OCI-LY3 (cell line): Measurements from ENCODE around the gene AP1S3.
"Not testable (repeated sequence)": the region's sequence is repeated elsewhere in the genome, so short reads cannot be mapped to it uniquely, and the experiment has no call there.

Experiments
- H2AFZ ChIP-seq: fragments of 200-600, 300-600 bp; shearing (Covaris generic); 2 replicates; pipeline ENCODE4 v1.6.0; 2014; ENCODE audit warnings: antibody characterized with exemption, low read depth, low read length
- H3K27ac ChIP-seq: fragments of 200-600, 300-600 bp; sonication (generic); 2 replicates; pipeline ENCODE4 v1.5.1; 2014; ENCODE audit warnings: mild to moderate bottlenecking, low read length, moderate library complexity, mixed read lengths
- H3K27me3 ChIP-seq: fragments of 200-600, 300-600 bp; sonication (generic); 2 replicates; pipeline ENCODE4 v1.6.1; 2014; ENCODE audit warnings: low read depth, low read length, mixed read lengths
- H3K36me3 ChIP-seq: fragments of 200-600, 300-600 bp; sonication (generic); replicated peaks from 2 replicates; pipeline ENCODE3; 2014; ENCODE audit warnings: low read depth, low read length, mixed read lengths
- H3K4me1 ChIP-seq: fragments of 300-600, 200-600 bp; sonication (generic); 2 replicates; pipeline ENCODE4 v1.6.1; 2014; ENCODE audit warnings: low read length, mixed read lengths
- H3K4me2 ChIP-seq: fragments of 200-600, 300-600 bp; sonication (generic); 2 replicates; pipeline ENCODE4 v1.6.1; 2014; ENCODE audit warnings: low read length, mixed read lengths
- H3K4me3 ChIP-seq: fragments of 300-600, 200-600 bp; sonication (generic); 2 replicates; pipeline ENCODE4 v1.5.1; 2014; ENCODE audit warnings: antibody characterized with exemption, mild to moderate bottlenecking, low read length, moderate library complexity
- H3K79me2 ChIP-seq: fragments of 300-600, 200-600 bp; shearing (Covaris generic); 2 replicates; pipeline ENCODE4 v1.6.1; 2014; ENCODE audit warnings: mild to moderate bottlenecking, low read length, mixed read lengths
- H3K9ac ChIP-seq: fragments of 300-600, 200-600 bp; shearing (Covaris generic); 2 replicates; pipeline ENCODE4 v1.6.0; 2014; ENCODE audit warnings: mild to moderate bottlenecking, low read length, moderate library complexity
- H3K9me3 ChIP-seq: fragments of 200-600, 300-600 bp; shearing (Covaris generic); 2 replicates; pipeline ENCODE4 v1.6.1; 2014; ENCODE audit warnings: low read length, mixed read lengths; ENCODE audit not compliant: insufficient read depth
- H4K20me1 ChIP-seq: fragments of 200-600, 300-600 bp; sonication (generic); 2 replicates; pipeline ENCODE4 v1.6.1; 2016; ENCODE audit warnings: low read length, mixed read lengths; ENCODE audit not compliant: insufficient read depth
- EZH2phosphoT487 ChIP-seq: fragments of 200-600 bp; shearing (Covaris generic); IDR thresholded peaks from 2 replicates; pipeline ENCODE4 v1.6.1; 2018; ENCODE audit warnings: antibody characterized with exemption, mixed run types, low read depth
- TF ChIP-seq, protein P1 (sequence below): fragments of 200-600, 300-600 bp; sonication (generic); IDR thresholded peaks from 2 replicates; pipeline ENCODE4 v1.5.1; 2014; ENCODE audit warnings: antibody characterized with exemption, low read length, low read depth

Gene AP1S3

DNA sequence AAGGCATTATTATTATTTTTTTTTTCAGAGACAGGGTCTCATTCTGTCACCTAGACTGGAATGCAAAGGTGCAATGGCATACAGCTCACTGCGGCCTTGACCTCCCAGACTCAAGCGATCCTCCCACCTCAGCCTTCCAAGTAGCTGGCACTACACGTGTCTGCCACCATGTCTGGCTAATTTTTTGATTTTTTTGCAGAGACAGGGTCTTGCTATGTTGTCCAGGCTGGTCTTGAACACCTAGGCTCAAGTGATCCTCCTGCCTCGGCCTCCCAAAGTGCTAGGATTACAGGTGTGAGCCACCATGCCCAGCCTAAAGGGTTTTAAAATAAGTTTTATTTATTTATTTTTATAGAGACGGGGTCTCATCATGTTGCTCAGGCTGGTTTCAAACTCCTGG, 45.3 kb upstream of the AP1S3 start:
- H3K79me2 ChIP-seq = no peaks in the 10 kb centered on the region
- no peak overlapping the region for H3K4me3 ChIP-seq
- H3K9me3 ChIP-seq = no peaks in the 10 kb centered on the region
- H3K27ac ChIP-seq = no peak overlapping the region
- TF ChIP-seq, protein P1, sequence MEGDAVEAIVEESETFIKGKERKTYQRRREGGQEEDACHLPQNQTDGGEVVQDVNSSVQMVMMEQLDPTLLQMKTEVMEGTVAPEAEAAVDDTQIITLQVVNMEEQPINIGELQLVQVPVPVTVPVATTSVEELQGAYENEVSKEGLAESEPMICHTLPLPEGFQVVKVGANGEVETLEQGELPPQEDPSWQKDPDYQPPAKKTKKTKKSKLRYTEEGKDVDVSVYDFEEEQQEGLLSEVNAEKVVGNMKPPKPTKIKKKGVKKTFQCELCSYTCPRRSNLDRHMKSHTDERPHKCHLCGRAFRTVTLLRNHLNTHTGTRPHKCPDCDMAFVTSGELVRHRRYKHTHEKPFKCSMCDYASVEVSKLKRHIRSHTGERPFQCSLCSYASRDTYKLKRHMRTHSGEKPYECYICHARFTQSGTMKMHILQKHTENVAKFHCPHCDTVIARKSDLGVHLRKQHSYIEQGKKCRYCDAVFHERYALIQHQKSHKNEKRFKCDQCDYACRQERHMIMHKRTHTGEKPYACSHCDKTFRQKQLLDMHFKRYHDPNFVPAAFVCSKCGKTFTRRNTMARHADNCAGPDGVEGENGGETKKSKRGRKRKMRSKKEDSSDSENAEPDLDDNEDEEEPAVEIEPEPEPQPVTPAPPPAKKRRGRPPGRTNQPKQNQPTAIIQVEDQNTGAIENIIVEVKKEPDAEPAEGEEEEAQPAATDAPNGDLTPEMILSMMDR = no peak
- no peak for TF ChIP-seq EZH2phosphoT487
- peaks cover 29% of the 10 kb centered on the region for H3K36me3 ChIP-seq
- 0 out of 2 replicates have a peak, but pooled peaks cover 2% of the 10 kb centered on the region for H4K20me1 ChIP-seq
- no peak overlapping the region for H3K9ac ChIP-seq
- no peak overlapping the region for H2AFZ ChIP-seq
- no peak overlapping the region for H3K4me2 ChIP-seq
- H3K27me3 ChIP-seq = no peaks in the 10 kb centered on the region
- H3K4me1 ChIP-seq = peaks cover 48% of the 10 kb centered on the region

DNA sequence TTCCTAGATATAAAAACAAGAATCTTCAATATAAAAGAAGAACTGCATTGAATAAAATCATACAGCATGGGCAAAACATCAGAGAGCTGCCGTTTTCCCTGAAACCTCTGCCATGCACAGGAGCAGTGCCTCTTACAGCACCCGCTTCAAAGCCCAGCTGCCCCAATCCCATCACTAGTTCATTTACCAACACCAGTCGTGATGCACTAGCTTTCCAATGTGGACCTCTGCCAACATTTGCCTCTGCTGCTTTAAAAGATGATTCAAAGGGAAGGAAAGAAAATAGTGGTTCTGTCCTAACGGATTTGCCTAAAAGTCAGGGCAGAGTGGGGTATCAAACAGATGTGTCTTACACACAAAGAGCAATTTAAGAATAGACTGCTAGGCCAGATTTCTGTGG, 43.4 kb upstream of the AP1S3 start:
- Histone ChIP-seq H3K4me3 (no peak overlapping the region), H3K9me3 (no peaks in the 10 kb centered on the region), H4K20me1 (0 out of 2 replicates have a peak, but pooled peaks cover 3% of the 10 kb centered on the region), H3K27me3 (no peaks in the 10 kb centered on the region), H3K27ac (no peak overlapping the region), H2AFZ (no peak overlapping the region), H3K4me1 (peaks cover 43% of the 10 kb centered on the region), H3K36me3 (peaks cover 38% of the 10 kb centered on the region), H3K4me2 (no peak overlapping the region), H3K79me2 (no peaks in the 10 kb centered on the region), H3K9ac (no peak overlapping the region)
- TF ChIP-seq EZH2phosphoT487 = no peak
- TF ChIP-seq, protein P1 = no peak

DNA sequence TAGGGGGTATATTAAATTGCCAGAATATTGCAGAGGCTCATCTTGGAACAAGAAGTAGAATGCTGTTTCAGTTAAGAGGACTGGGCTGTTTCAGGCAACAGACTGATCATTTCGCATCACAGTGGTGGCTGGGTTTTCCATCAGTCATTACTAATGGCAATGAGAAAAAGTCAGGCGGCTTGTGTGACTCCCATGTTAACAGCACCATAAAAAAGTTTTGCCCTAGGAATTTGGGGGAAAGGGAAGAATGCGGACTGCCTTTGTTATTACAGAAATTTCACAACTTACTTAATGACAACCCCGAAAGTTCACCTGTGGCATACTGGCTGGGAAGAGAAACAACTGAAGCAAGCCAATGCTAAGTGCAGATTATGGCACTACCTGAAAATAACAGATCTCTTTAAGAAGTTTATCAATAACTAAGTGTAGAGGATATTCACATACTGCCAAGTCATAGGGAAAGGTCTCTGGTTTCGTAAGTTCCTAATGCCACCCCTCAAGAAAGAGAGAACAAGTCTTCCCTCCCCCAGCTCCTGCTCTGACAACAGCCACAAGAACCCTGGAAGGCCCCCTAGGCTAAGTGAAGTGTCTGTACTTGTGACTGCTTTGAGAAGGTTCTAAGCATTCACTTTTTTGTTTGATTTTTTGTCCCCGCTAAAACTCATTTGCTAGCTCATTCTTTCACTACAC, 40.5 kb upstream of the AP1S3 start:
- no peak for TF ChIP-seq EZH2phosphoT487
- TF ChIP-seq, protein P1 = no peak
- H3K9ac ChIP-seq = no peak overlapping the region
- H3K4me3 ChIP-seq = no peak overlapping the region
- H3K27ac ChIP-seq = no peak overlapping the region
- no peaks in the 10 kb centered on the region for H3K79me2 ChIP-seq
- H4K20me1 ChIP-seq = 0 out of 2 replicates have a peak, but pooled peaks cover 3% of the 10 kb centered on the region
- peaks cover 37% of the 10 kb centered on the region for H3K36me3 ChIP-seq
- H3K9me3 ChIP-seq = no peaks in the 10 kb centered on the region
- H3K4me1 ChIP-seq = peaks cover 25% of the 10 kb centered on the region
- H3K4me2 ChIP-seq = peak overlapping the region; percentile 21
- no peaks in the 10 kb centered on the region for H3K27me3 ChIP-seq
- no peak overlapping the region for H2AFZ ChIP-seq

DNA sequence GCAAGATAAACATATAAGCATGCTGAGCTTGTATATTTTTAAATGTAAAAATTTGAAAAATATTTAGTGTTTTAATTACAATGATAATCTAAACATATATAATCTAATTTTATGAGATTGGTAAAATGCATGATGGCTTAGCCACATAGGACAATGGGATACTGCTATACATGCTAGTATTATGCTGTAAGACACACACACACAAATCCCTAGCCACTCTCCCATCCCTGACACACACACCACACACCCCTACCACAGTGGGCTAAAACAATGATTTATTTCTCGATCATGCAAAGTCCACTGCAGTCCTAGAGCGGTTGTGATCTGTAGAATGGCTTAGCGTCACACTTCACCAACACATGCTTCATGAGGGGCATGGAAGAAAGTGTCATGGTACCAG, 36.3 kb upstream of the AP1S3 start:
- Histone ChIP-seq H3K9ac (no peak overlapping the region), H3K79me2 (no peaks in the 10 kb centered on the region), H3K36me3 (peaks cover 20% of the 10 kb centered on the region), H3K4me2 (no peak overlapping the region), H3K4me1 (peaks cover 14% of the 10 kb centered on the region), H3K27ac (no peak overlapping the region), H3K4me3 (no peak overlapping the region), H3K27me3 (no peaks in the 10 kb centered on the region), H3K9me3 (no peaks in the 10 kb centered on the region), H4K20me1 (0 out of 2 replicates have a peak, but pooled peaks cover 3% of the 10 kb centered on the region), H2AFZ (no peak overlapping the region)
- TF ChIP-seq, protein P1 = no peak
- TF ChIP-seq EZH2phosphoT487 = no peak

DNA sequence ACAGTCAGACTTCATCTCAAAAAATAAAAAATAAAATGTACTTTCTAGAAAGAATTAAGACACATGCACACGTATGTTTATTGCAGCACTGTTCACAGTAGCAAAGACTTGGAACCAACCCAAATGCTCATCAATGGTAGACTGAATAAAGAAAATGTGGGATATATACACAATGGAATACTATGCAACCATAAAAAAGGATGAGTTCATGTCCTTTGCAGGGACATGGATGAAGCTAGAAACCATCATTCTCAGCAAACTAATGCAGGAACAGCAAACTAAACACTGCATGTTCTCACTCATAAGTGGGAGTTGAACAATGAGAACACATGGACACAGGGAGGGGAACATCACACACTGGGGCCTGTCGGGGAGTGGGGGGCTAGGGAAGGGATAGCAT, 35.4 kb upstream of the AP1S3 start:
- not testable (repeated sequence) for H3K4me2 ChIP-seq, H3K79me2 ChIP-seq, H3K9me3 ChIP-seq, H3K27me3 ChIP-seq, H3K27ac ChIP-seq, H2AFZ ChIP-seq, H3K9ac ChIP-seq, H3K4me1 ChIP-seq, H3K4me3 ChIP-seq, H4K20me1 ChIP-seq
- peaks cover 13% of the 10 kb centered on the region for H3K36me3 ChIP-seq

DNA sequence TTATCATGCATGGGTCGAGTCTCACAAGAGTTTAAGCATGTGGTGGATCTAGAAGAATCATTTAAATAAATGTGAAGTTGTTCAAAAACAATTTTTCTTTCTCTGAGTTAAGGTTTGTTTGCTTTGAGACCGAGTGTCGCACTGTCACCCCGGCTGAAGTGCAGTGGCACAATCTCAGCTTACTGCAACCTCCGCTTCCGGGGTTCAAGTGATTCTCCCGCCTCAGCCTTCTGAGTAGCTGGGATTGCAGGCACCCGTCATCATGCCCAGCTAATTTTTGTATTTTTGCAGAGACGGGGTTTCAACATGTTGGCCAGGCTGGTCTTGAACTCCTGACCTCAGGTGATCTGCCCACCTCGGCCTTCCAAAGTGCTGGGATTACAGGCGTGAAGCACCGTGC, 34.3 kb upstream of the AP1S3 start:
- H3K4me3 ChIP-seq, H3K9ac ChIP-seq, H3K27ac ChIP-seq, H3K4me2 ChIP-seq, H3K27me3 ChIP-seq, H3K9me3 ChIP-seq, H4K20me1 ChIP-seq, H3K79me2 ChIP-seq, H3K4me1 ChIP-seq, H2AFZ ChIP-seq, H3K36me3 ChIP-seq: not testable (repeated sequence)
